CD4-positive, alpha-beta T cell treated with Interleukin-21 for 1 hour (primary cell): ENCODE measurements around the gene TXNRD1.
"Not testable (repeated sequence)": the region's sequence is repeated elsewhere in the genome, so short reads cannot be mapped to it uniquely, and the experiment has no call there.

Experiments used
- DNase-seq: peaks from one replicate; pipeline ENCODE4 v3.0.0-alpha.2; 2020

TXNRD1 gene

DNA sequence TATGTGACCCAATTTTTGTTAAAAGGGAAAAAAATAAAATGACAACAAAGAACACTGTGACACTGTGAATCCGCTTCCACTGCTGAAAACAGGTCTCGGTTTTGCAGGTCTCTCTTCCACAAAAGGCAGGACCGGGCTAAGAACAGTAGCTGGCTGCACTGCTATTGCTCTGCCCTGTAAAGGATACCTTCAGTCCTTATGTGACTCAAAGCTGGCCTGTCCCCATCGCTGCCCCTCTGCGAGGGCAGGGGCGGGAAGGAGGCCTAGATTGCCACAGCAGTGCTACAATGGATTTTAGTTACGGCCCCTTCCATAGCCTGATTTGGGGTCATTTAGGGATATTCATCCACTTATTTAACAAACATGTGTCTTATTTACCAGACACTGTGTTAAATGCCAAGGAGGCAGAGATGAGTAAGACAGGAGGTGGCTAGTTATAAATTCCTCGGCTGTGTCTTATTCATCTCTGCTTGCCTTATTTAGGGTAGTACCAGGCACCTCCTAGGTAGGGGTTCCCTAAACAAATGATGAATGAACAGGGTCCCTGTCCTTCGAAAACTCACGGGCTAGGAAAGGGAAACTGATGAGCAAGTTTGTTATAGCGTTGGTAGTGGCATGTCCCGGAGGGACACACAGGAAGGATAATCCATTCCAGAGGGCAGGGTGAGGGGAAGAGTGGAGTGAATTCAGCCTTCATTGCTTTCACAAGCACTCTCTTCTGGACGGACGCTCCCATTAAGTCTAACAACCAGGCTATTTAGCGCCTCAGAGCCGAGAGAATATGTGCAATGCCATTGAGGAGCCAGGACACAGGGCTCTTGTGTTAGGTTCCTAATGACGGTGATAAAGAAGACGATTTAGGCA, 161.3 kb downstream of the TXNRD1 start:
- no peak for DNase-seq

DNA sequence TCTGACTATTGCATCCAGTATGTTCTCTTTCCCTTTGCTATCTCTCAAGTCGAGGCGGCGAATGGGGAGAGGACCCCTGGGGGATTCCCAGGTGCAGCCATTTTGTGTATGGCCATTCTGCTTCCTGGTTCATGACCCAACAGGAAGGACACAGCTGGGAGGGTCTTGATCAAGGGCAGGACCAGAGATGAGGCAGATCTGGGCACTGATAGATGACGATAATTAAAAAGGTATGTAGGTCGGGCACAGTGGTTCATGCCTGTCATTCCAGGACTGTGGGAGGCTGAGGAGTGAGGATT, 161.9 kb downstream of the TXNRD1 start:
- DNase-seq = no peak

DNA sequence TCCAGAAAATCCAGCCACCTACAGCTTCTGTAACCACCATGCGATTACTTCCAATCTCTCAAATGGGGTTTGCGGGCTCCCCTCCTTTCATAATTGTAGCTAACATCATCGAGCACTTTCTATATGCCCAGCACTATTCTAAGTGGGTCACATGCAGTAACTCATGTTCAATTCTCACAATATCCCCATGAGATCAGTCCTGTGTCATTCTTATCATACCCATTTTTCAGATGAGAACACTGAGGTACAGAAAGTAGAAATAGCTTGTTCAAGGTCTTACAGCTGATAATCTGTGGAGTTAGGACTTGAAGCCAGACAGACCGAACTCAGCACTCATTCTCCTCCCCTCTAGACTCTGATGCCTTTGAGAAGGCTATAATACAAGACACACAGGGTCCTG, 162.8 kb downstream of the TXNRD1 start:
- no peak for DNase-seq

DNA sequence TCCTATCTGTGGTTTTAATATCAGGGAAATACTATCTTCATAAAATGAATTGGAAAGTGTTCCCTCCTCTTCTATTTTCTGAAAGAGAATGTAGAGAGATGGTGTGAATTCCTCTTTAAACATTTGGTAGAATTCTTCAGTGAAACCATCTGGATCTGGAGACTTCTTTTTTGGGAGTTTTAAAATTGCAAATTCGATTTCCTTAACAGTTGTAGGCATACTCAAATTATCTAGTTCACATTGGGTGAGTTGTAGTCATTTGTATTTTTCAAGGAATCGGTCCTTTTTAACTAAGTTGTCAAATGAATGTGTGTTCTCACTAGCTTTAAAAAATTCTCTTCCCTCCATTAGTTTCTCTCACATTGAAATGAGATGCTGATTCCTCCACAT, 165.8 kb downstream of the TXNRD1 start:
- DNase-seq = no peak

DNA sequence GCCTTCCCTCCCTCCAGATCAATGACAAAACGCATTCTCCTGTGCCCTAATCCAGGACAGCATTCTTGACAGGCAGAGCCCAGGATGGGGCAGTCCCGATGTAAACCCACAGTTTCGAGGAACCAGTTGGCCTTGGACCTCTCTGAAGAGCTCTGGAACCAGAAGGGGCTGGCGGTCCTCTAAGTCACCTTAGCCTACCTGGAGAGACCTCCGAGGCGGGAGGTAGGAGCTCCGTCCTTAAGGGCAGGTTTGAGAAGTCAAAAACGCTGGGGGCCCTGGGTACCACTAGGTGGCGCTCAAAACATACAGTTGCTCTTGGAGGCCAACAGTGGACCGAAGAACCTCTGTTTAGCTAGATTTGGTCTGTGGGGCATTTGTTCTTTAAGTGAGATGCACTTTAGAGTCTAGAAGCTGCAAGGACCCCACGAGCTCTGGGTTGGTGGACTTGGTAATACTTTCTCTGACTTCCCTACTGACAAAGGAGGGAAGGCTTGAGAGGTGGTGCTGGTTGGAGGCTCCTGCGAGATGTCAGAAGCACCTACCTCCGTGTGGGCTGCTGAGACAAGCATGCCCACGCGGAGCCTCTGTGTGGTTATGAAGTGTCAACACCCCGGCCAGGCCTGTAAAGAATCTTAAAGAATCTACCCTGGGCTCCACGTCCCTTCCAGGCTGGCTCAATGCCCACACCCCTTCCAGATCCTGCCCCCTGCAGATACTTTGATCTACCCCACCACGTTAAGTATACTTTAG, 166.3 kb downstream of the TXNRD1 start:
- peak; percentile 83 for DNase-seq

DNA sequence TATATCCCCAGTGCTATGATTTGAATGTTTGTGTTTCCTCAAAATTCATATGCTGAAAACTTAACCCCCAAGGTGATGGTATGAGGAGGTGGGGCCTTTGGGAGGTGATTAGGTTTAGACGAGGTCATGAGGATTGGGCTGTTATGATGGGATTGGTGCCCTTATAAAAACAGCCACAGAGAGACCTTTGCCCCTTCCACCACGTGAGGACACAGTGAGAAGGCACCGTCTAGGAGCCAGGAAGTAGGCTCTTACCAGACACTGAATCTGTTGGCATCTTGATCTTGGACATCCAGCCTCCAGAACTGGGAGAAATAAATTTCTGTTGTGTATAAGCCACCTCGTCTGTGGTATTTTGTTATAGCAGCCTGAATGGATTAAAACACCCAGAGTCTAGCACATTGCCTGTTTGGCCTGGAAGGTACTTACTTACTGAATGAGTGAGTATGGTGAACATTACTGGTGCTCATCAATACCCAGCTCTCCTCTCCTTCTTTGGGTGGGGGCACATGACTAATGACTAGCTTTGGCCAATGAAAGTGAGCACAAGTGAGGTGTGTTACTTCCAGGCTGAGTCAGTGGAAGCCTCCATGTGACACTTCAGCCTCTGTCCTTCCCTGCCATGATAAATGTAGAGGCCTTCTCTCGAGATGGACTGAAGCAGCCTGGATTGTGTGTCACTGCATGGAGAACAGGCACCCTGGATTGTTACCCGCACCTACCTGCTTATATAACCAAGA, 168.7 kb downstream of the TXNRD1 start:
- no peak for DNase-seq

DNA sequence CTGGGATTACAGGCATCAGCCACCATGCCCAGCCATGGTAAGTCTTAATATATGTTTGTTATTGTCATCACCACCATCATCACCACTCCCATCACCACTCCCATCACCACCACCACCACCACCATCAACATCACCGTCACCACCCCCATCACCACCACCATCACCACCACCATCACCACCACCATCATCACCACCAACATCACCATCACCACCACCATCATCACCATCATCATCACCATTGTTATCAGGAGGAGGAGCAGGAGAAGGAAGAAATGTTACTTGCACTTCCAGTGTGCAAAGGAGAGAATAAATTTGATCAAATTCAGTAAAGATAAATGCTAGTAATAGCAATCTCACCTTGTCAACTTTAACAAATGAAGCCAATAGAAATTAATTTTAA, 169.9 kb downstream of the TXNRD1 start:
- no peak for DNase-seq

DNA sequence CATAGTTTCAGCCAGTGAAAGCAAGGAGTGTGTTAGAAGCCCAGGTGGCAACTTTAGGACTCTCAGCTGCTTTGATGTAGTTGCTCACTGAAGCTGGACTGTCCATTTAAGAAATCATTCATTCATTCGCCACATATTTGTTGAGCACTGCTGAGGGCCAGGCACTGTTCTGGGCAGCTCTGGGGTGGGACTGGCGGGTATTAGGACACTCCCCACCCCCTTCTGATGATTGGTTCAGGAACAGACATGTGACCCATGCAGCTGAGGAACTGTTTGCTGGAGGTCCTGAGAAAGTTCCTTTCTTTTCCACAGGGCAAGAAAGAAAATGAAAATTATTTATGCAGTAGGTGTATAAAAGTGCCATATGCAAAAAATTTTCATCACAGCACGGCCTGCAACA, 170.9 kb downstream of the TXNRD1 start:
- no peak for DNase-seq

DNA sequence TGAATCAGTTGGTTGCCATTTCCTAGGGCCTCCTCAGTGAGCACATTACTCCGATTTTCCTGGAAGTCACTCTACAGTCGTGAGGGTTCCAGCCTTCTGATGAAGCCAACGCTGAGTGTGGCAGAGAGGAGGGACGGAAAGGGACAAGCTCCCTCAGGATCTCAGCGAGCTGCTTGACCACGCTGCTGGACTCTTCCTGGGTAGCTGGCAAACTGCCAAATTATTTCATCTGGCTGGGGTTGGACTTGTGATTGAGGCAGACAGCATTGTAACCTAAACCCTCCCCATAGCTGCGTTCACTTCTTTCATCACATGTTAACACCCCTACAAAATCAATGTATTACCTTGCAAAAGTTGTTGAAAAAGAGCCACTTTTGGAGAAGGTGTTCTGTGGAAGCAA, 171.6 kb downstream of the TXNRD1 start:
- no peak for DNase-seq

DNA sequence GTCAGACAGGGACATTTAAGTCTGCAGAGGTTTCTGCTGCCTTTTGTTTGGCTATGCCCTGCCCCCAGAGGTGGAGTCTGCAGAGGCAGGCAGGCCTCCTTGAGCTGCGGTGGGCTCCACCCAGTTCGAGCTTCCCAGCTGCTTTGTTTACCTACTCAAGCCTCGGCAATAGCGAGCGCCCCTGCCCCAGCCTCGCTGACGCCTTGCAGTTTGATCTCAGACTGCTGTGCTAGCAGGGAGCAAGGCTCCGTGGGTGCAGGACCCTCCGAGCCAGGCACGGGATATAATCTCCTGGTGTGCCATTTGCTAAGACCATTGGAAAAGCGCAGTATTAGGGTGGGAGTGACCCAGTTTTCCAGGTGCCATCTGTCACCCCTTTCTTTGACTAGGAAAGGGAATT, 178.5 kb downstream of the TXNRD1 start:
- DNase-seq = not testable (repeated sequence)
